Spinal cord (tissue), 10 donors: ENCODE data around the gene MITF. TPM values are rescaled to one million over a fixed set of nuclear protein-coding genes. Genes with fewer than 3 reads are reported as not detected.

Experiments used
- DNase-seq, 6 donors: peaks; one replicate each; pipeline versions ENCODE4 v3.0.0 to v3.0.0-alpha.2; 2013 to 2015; ENCODE audit warnings: low spot score in 6 of 6, low read depth in 4 of 6
- H3K27ac ChIP-seq: one replicate; pipeline ENCODE4 v1.5.1; 2013; ENCODE audit warnings: low read depth, low read length, control low read depth
- H3K27me3 ChIP-seq: one replicate; pipeline ENCODE4 v1.6.1; 2013; ENCODE audit warnings: low read length; ENCODE audit not compliant: control insufficient read depth, insufficient read depth
- H3K36me3 ChIP-seq: one replicate; pipeline ENCODE4 v1.6.1; 2013; ENCODE audit warnings: low read length; ENCODE audit not compliant: control insufficient read depth, insufficient read depth
- H3K4me1 ChIP-seq: one replicate; pipeline ENCODE4 v1.6.1; 2013; ENCODE audit warnings: low read length; ENCODE audit not compliant: control insufficient read depth, insufficient read depth
- H3K4me3 ChIP-seq: one replicate; pipeline ENCODE4 v1.5.1; 2013; ENCODE audit warnings: low read depth, low read length, control low read depth
- H3K9me3 ChIP-seq: one replicate; pipeline ENCODE4 v1.6.1; 2013; ENCODE audit warnings: low read length; ENCODE audit not compliant: control insufficient read depth, insufficient read depth
- WGBS: methylation state at CpG from one replicate; pipeline ENCODE4 v1.1.5; 2013; ENCODE audit warnings: missing lambda C conversion rate; ENCODE audit not compliant: insufficient coverage; 5-methylcytosine and 5-hydroxymethylcytosine counted together
- polyA plus RNA-seq, 2 donors: library from polyadenylated mRNA; unstranded; fragments of 120-200 nt; gene quantifications; one replicate each; pipeline ENCODE4 v1.2.1, GENCODE V29; 2013; ENCODE audit not compliant: insufficient read length in 2 of 2
- total RNA-seq, 2 donors: library from RNA; depleted of rRNA in 1 of 2; stranded (reverse); fragments of 120-200 nt in 1 of 2; fragments of >200 nt in 1 of 2; gene quantifications; one replicate each; pipeline versions ENCODE4 v1.2.3 to v1.2.4, GENCODE V29; 2013 to 2014
- donor health status: healthy.

Gene MITF
- total and polyA plus RNA-seq, 4 donors: 4.5 to 11.7 (median 9.0) TPM

- H3K4me3 ChIP-seq: no peak overlapping the region
Observed at GRCh38 chr3:69888943-69889315, 149.7 kb downstream of the MITF start.

GRCh38 chr3:69890084-69890483 lies 150.8 kb downstream of the MITF start:
- Histone ChIP-seq H3K9me3 (no peaks in the 10 kb centered on the region), H3K27me3 (peaks cover 11% of the 10 kb centered on the region), H3K27ac (no peak overlapping the region), H3K4me1 (no peaks in the 10 kb centered on the region), H3K4me3 (no peak overlapping the region), H3K36me3 (no peaks in the 10 kb centered on the region)
- WGBS: 100% methylated on average over 1 of the region's 4 CpGs
- DNase-seq: no peak

More at GRCh38 chr3:69888943-69889315, 149.7 kb downstream of the MITF start:
- H3K4me1 ChIP-seq: no peaks in the 10 kb centered on the region
- no peak overlapping the region for H3K27ac ChIP-seq
- H3K27me3 ChIP-seq: peaks cover 11% of the 10 kb centered on the region
- no peaks in the 10 kb centered on the region for H3K9me3 ChIP-seq
- 33% methylated on average over 1 of the region's 3 CpGs for whole genome bisulfite sequencing
- H3K36me3 ChIP-seq: no peaks in the 10 kb centered on the region
- DNase-seq: no peak

- no peaks in the 10 kb centered on the region for H3K9me3 ChIP-seq
- no peak overlapping the region for H3K4me3 ChIP-seq
- no peaks in the 10 kb centered on the region for H3K36me3 ChIP-seq
- no CpG with 5 or more reads among the region's 2 CpGs for WGBS
- H3K4me1 ChIP-seq: no peaks in the 10 kb centered on the region
- H3K27me3 ChIP-seq: peaks cover 11% of the 10 kb centered on the region
- DNase-seq: no peak
- no peak overlapping the region for H3K27ac ChIP-seq
Observed at GRCh38 chr3:69890691-69891090, 151.4 kb downstream of the MITF start.

GRCh38 chr3:69892706-69893105 lies 153.4 kb downstream of the MITF start:
- peaks cover 14% of the 10 kb centered on the region for H3K27me3 ChIP-seq
- H3K36me3 ChIP-seq: no peaks in the 10 kb centered on the region
- no peak overlapping the region for H3K27ac ChIP-seq
- no peaks in the 10 kb centered on the region for H3K9me3 ChIP-seq
- no peak for DNase-seq
- no peak overlapping the region for H3K4me3 ChIP-seq
- H3K4me1 ChIP-seq: no peaks in the 10 kb centered on the region
- 54% methylated on average over 3 of the region's 4 CpGs for WGBS

GRCh38 chr3:69893274-69893673 lies 154.0 kb downstream of the MITF start:
- H3K27ac ChIP-seq: no peak overlapping the region
- no peaks in the 10 kb centered on the region for H3K4me1 ChIP-seq
- H3K9me3 ChIP-seq: no peaks in the 10 kb centered on the region
- H3K4me3 ChIP-seq: no peak overlapping the region
- no CpG with 5 or more reads among the region's 4 CpGs for WGBS
- H3K27me3 ChIP-seq: peaks cover 16% of the 10 kb centered on the region
- H3K36me3 ChIP-seq: no peaks in the 10 kb centered on the region
- DNase-seq: no peak

GRCh38 chr3:69896095-69896494 lies 156.8 kb downstream of the MITF start:
- WGBS: 100% methylated on average over 1 of the region's 1 CpG
- Histone ChIP-seq H3K4me1 (no peaks in the 10 kb centered on the region), H3K27me3 (peaks cover 5% of the 10 kb centered on the region), H3K9me3 (no peaks in the 10 kb centered on the region), H3K27ac (no peak overlapping the region), H3K4me3 (no peak overlapping the region), H3K36me3 (no peaks in the 10 kb centered on the region)
- DNase-seq: no peak

GRCh38 chr3:69900331-69900730 lies 161.1 kb downstream of the MITF start:
- Histone ChIP-seq H3K4me1 (no peaks in the 10 kb centered on the region), H3K4me3 (no peak overlapping the region), H3K9me3 (no peaks in the 10 kb centered on the region), H3K36me3 (no peaks in the 10 kb centered on the region), H3K27ac (no peak overlapping the region), H3K27me3 (peaks cover 5% of the 10 kb centered on the region)
- WGBS: 86% methylated on average over 1 of the region's 1 CpG
- no peak for DNase-seq

GRCh38 chr3:69901802-69902201 lies 162.5 kb downstream of the MITF start:
- DNase-seq: no peak
- WGBS: no CpG with 5 or more reads among the region's 1 CpG
- no peak overlapping the region for H3K4me3 ChIP-seq
- H3K4me1 ChIP-seq: no peaks in the 10 kb centered on the region
- H3K27ac ChIP-seq: no peak overlapping the region
- no peaks in the 10 kb centered on the region for H3K36me3 ChIP-seq
- no peaks in the 10 kb centered on the region for H3K9me3 ChIP-seq
- H3K27me3 ChIP-seq: peaks cover 4% of the 10 kb centered on the region

- DNase-seq: no peak
- H3K4me1 ChIP-seq: no peaks in the 10 kb centered on the region
Observed at GRCh38 chr3:69902386-69902785, 163.1 kb downstream of the MITF start.

GRCh38 chr3:69906351-69906966 lies 167.2 kb downstream of the MITF start:
- no CpG with 5 or more reads among the region's 2 CpGs for WGBS
- H3K36me3 ChIP-seq: no peaks in the 10 kb centered on the region
- no peaks in the 10 kb centered on the region for H3K27me3 ChIP-seq
- no peak overlapping the region for H3K4me3 ChIP-seq
- no peak for DNase-seq
- H3K9me3 ChIP-seq: peaks cover 4% of the 10 kb centered on the region
- no peaks in the 10 kb centered on the region for H3K4me1 ChIP-seq
- no peak overlapping the region for H3K27ac ChIP-seq

More at GRCh38 chr3:69902386-69902785, 163.1 kb downstream of the MITF start:
- peaks cover 2% of the 10 kb centered on the region for H3K27me3 ChIP-seq
- no peak overlapping the region for H3K27ac ChIP-seq
- H3K9me3 ChIP-seq: no peaks in the 10 kb centered on the region
- no peak overlapping the region for H3K4me3 ChIP-seq
- WGBS: no CpG with 5 or more reads among the region's 1 CpG
- no peaks in the 10 kb centered on the region for H3K36me3 ChIP-seq
